ENCODE data around the gene TNFAIP8L2. TPM values are rescaled to one million over a fixed set of nuclear protein-coding genes. Genes with fewer than 3 reads are reported as not detected.

TNFAIP8L2 gene
- total RNA-seq, 1 experiment from 2014 or later, result not detected

DNA sequence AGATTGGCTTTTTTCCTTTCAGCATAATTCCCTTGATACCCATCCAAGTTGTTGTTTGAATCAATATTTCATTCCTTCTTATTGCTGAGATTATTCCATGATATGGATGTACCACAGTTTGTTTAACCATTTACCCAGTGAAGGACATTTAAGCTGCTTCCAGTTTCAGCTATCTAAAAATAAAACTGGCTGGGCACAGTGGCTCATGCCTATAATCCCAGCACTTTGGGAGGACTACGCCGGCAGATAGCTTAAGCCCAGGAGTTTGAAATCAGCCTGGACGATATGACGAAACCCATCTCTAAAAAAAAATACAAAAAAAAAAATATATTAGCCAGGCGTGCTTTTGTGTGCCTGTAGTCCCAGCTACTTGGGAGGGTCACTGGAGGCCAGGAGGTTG lies 42.6 kb upstream of the TNFAIP8L2 start:
- TF ChIP-seq, protein P1, sequence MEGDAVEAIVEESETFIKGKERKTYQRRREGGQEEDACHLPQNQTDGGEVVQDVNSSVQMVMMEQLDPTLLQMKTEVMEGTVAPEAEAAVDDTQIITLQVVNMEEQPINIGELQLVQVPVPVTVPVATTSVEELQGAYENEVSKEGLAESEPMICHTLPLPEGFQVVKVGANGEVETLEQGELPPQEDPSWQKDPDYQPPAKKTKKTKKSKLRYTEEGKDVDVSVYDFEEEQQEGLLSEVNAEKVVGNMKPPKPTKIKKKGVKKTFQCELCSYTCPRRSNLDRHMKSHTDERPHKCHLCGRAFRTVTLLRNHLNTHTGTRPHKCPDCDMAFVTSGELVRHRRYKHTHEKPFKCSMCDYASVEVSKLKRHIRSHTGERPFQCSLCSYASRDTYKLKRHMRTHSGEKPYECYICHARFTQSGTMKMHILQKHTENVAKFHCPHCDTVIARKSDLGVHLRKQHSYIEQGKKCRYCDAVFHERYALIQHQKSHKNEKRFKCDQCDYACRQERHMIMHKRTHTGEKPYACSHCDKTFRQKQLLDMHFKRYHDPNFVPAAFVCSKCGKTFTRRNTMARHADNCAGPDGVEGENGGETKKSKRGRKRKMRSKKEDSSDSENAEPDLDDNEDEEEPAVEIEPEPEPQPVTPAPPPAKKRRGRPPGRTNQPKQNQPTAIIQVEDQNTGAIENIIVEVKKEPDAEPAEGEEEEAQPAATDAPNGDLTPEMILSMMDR (conservative IDR thresholded peaks at IDR 0.05; ENCODE audit: low read depth, low read length), result no peak
- no peak for TF ChIP-seq EZH2 (IDR thresholded peaks at IDR 0.05; ENCODE audit: borderline replicate concordance, low read depth, low read length, poor library complexity, severe bottlenecking)
- no peak for DNase-seq (ENCODE audit: low spot score)
- ChIA-PET POLR2A (ENCODE audit: low non-redundant PET) (no interaction called here), CTCF (interaction anchor here (0.7 kb wide), 2 partner anchors 14 to 24 kb away, joined by 3 to 6 read pairs; no protein-coding TSS in a partner anchor)
- intact Hi-C loops (cut with micrococcal nuclease; ENCODE audit: unreplicated experiment), result no loop called here
- Histone ChIP-seq H3K27me3 (replicated peaks; ENCODE audit: insufficient read depth, low read depth, low read length, poor library complexity) (no peaks in the 10 kb centered on the region), H3K36me3 (ENCODE audit: insufficient read depth, low read length, poor library complexity, severe bottlenecking) (no peaks in the 10 kb centered on the region), H3K27ac (ENCODE audit: low read depth, low read length, poor library complexity, severe bottlenecking) (no peak overlapping the region), H3K9me3 (ENCODE audit: low read depth, low read length, poor library complexity, severe bottlenecking) (no peaks in the 10 kb centered on the region), H3K4me3 (ENCODE audit: low read depth, low read length, poor library complexity, severe bottlenecking) (no peak overlapping the region), H3K4me1 (ENCODE audit: insufficient read depth, low read length, poor library complexity, severe bottlenecking) (no peaks in the 10 kb centered on the region)
- BruUV-seq (replicated peaks), result no TSS peak

DNA sequence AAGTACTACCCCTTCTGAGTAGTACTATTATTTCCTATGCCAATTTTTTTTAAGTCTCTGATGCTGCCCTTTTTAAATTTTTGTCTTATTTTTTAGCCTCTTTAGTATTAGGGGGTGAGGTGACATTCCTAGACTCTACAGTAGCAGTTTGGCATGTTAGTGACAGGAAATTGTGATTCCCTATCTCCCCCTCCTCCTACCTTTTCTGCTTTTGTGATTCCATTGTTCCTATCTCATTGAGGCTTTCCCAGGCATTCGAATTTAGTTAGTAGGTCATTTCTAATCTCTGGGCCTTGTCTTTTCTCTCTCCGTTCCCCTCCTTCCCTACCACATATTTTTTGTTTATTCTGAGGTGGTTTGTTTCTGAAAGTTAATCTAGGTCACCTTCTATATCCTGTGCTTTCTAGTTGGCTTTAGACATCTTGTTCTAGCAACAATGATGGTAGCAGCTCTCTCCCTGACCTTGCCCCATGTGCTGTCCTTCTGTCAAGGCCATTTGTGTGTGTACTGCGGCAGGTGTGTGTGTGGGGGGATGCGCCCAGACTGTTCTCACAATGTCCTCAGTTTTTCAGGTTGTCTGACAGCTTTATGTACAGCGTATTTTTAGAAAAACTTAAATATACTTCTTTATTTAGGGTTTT lies 31.6 kb upstream of the TNFAIP8L2 start:
- H3K9me3 ChIP-seq (ENCODE audit: low read depth, low read length, poor library complexity, severe bottlenecking), result no peaks in the 10 kb centered on the region
- no peak overlapping the region for H3K27ac ChIP-seq (ENCODE audit: low read depth, low read length, poor library complexity, severe bottlenecking)
- ChIA-PET POLR2A (ENCODE audit: low non-redundant PET) (no interaction called here), CTCF (no interaction called here)
- no peak overlapping the region for H3K4me3 ChIP-seq (ENCODE audit: low read depth, low read length, poor library complexity, severe bottlenecking)
- no peaks in the 10 kb centered on the region for H3K4me1 ChIP-seq (ENCODE audit: insufficient read depth, low read length, poor library complexity, severe bottlenecking)
- H3K36me3 ChIP-seq (ENCODE audit: insufficient read depth, low read length, poor library complexity, severe bottlenecking), result no peaks in the 10 kb centered on the region
- no peaks in the 10 kb centered on the region for H3K27me3 ChIP-seq (replicated peaks; ENCODE audit: insufficient read depth, low read depth, low read length, poor library complexity)
- no peak for DNase-seq (ENCODE audit: low spot score)
- BruUV-seq (replicated peaks), result no TSS peak
- intact Hi-C loops (cut with micrococcal nuclease; ENCODE audit: unreplicated experiment), result no loop called here
- TF ChIP-seq EZH2 (IDR thresholded peaks at IDR 0.05; ENCODE audit: borderline replicate concordance, low read depth, low read length, poor library complexity, severe bottlenecking), result no peak
- TF ChIP-seq, protein P1 (conservative IDR thresholded peaks at IDR 0.05; ENCODE audit: low read depth, low read length), result no peak

DNA sequence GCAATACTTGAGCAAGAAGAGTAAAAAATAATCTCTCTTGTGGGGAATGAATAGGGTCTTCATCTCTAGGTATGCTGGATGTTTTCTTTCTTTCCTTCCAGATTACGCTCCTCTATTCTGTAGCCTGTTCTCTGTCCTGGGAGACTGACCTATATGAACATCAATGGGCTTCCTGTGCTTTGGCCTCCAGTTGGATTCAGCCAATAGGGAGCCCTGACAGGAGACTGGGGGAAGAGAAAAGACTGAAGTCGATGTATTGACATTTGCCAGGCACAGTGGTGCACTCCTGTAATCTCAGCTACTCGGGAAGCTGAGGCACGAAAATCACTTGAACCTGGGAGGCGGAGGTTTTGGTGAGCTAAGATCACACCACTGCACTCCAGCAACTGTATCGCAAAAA lies 27.6 kb upstream of the TNFAIP8L2 start:
- H3K4me1 ChIP-seq (ENCODE audit: insufficient read depth, low read length, poor library complexity, severe bottlenecking), result no peaks in the 10 kb centered on the region
- H3K9me3 ChIP-seq (ENCODE audit: low read depth, low read length, poor library complexity, severe bottlenecking), result no peaks in the 10 kb centered on the region
- no TSS peak for BruUV-seq (replicated peaks)
- H3K27ac ChIP-seq (ENCODE audit: low read depth, low read length, poor library complexity, severe bottlenecking), result no peak overlapping the region
- no peaks in the 10 kb centered on the region for H3K36me3 ChIP-seq (ENCODE audit: insufficient read depth, low read length, poor library complexity, severe bottlenecking)
- H3K27me3 ChIP-seq (replicated peaks; ENCODE audit: insufficient read depth, low read depth, low read length, poor library complexity), result no peaks in the 10 kb centered on the region
- intact Hi-C loops (cut with micrococcal nuclease; ENCODE audit: unreplicated experiment), result no loop called here
- CTCF ChIA-PET, result no interaction called here
- DNase-seq (ENCODE audit: low spot score), result no peak
- no peak for TF ChIP-seq EZH2 (IDR thresholded peaks at IDR 0.05; ENCODE audit: borderline replicate concordance, low read depth, low read length, poor library complexity, severe bottlenecking)
- TF ChIP-seq, protein P1 (conservative IDR thresholded peaks at IDR 0.05; ENCODE audit: low read depth, low read length), result no peak
- POLR2A ChIA-PET (ENCODE audit: low non-redundant PET), result no interaction called here
- no peak overlapping the region for H3K4me3 ChIP-seq (ENCODE audit: low read depth, low read length, poor library complexity, severe bottlenecking)

Data from A673 (cell line).